T-helper 2 cell treated with Interferon-gamma antibody and Interleukin-4, amounts not matched to agents 100 ng/mL and 5 ng/mL, for 36 hours (primary cell): ENCODE measurements around the gene EIF6. TPM values are rescaled to one million over a fixed set of nuclear protein-coding genes. Genes with fewer than 3 reads are reported as not detected.

Experiments
- intact Hi-C: fragments of 100-400 bp; cut with micrococcal nuclease; formaldehyde crosslinking; loops from one replicate; pipeline ENCODE4 v1.15.1; 2023
- total RNA-seq: library from RNA; stranded (reverse); gene quantifications from 2 replicates; pipeline ENCODE4 v1.2.3, GENCODE V29; 2022

EIF6 gene
- total RNA-seq, 1 donor from 2014 or later = 112 TPM

DNA sequence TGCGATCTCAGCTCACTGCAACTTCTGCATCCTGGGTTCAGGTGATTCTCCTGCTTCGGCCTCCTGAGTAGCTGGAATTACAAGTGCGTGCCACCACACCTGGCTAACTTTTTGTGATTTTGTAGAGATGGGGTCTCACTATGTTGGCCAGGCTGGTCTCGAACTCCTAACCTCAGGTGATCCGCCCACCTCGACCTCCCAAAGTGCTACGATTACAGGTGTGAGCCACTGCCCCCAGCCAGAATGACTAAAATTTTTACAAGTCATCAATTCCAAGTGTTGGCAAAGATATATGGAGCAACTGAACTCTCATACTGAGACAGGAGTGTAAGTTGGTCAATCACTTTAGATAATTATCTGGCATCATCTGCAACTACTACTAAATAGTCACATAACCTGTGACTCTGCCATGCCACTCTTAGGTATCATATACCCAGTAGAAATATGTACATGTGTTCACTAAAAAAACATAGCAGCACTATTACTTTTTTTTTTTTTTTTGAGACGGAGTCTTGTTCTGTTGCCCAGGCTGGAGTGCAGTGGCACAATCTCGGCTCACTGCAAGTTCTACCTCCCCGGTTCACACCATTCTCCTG is 3.0 kb downstream of the EIF6 start:
- intact Hi-C loops = no loop called here

DNA sequence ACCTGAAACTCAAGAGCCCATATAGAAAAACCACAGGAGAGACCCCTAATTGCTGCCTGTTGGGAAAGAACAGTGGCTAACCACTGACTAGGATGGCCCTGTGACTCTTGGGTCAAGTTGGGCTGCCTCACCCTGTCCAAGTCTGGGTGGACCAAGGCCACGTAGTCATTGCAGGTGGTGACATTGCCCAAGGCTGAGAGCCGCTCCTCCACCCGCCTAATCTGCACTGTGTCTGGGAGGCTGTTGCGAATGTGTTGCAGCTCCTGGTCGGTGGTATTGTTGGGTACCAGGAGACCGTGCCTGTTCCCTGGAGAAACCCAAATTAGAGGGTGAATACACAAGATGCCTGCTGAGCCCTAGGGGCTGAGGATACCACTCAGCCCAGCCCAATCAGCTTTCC is 4.0 kb downstream of the EIF6 start:
- intact Hi-C loops = no loop called here

DNA sequence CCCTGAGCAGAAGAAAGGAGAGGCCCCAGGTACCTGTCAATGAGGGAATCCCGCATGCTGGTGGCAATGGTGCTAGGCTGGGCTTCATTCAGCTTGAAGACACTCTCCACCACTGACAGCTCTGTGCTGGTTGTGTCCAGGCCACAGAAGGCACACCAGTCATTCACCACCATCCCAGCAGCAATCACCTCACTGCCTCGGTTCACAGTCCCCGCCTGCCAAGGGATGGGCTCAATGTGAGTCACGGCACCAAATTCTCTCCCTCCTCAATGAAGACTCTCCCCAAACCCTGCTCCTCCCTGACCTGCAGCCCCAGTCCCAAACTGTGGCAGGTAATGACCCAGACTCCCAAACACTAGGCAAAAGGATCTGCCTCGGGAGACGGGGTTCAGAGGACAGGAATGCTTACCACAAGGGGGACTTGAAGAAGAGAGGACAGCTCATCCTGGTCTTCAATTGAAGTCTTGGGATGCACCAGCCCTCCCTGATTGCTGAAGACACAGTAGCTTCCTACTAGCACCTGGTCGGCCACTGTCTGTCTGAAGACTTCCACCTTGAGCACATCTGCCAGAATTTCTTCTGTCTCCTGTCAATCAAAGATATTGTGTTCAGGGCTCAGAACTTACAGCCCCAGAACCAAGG is 4.9 kb downstream of the EIF6 start:
- intact Hi-C loops = loop anchor here (5.0 kb wide), 2 partner anchors 133 to 187 kb away; partner anchors contain the start of genes TRPC4AP and UQCC1

DNA sequence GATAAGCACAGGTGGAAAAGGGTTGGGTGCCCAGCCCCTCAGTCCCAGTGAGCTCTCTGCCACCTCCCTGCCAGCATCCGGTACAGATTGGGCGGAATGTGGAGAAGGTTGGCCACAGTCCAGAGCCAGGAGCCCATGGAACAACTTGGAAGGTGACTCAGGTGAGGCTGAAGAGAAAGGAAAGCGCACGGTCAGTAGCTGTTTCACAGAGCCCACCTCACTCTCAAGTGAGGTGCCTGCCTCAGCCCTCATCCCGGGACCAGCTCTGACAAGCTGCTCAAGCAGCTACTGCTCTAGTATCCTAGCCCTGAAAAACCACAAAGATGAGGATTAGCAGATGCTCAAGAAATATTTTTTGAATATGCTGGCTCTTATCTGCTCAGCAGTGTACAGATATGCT is 5.5 kb downstream of the EIF6 start:
- intact Hi-C loops = loop anchor here (5.0 kb wide), 2 partner anchors 133 to 187 kb away; partner anchors contain the start of genes TRPC4AP and UQCC1

DNA sequence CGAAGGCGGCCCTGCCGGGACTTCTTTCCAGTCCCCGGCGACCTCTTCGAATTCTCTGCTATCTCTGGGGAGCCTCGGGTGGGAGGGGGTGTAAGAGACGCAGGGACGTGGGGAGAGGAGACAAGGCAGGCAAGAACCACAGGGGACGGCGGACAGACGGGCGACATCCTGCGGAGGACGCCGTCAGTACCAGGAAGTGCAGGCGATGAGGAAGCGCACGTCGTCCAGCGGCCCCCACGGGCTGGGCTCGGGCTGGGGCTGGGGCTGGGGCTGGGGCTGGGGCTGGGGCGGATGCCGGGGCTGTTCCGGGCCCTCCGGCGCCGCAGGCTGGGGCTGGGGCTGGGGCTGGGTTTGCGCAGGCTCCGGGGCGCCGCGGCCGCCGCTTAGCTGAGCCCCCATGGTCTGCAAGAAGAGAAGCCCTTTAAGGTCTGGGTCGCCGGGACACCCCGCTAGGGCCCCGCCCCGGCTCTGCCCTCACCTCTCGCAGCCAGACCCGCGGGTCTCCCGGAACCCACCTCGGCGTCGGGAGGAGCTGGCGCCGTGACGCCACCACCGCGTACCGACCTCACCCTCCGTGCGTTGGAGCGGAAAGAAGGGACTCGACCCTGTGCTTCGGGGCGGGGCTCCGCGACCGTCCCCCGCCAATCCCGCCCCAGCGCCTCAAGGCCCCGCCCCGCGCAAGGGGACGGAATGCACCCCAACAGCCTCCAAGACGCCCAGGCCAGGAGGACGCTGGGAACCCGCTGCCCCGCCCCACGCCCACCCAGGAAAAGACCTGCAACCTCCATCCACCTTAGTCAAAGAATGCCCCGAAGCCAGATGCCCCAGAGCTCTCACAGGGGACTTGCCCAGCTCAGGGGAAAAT is 6.8 kb downstream of the EIF6 start, which contains the start of gene MMP24OS:
TSS of gene MMP24OS (minus strand) at position 592 of the 865 bp plus-strand sequence. CDS start at position 399, 193 bp downstream.
- intact Hi-C loops = loop anchor here (2.0 to 5.0 kb wide), 3 partner anchors 131 to 185 kb away; partner anchors contain the start of genes EDEM2, TRPC4AP and UQCC1

DNA sequence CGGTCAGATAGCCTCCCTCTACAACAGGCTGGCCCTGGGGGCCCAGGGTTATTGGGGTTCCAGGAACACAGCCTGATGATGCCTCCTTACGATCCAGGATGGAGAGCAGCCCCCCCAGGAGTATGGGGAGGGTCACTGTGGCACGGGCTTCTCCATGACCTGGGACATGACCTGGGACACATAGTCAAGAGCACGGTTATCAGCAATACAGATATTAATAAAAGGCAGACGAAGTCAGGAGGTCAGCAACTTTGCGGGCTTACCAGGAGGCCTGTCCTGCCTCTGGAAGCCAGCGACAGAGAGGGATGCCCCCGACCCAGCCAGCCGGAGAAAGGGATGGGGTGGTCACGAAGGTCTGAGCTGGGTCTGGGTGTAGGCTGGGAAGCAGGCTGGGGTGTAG is 7.4 kb downstream of the EIF6 start:
- intact Hi-C loops = loop anchor here (2.0 to 5.0 kb wide), 3 partner anchors 130 to 185 kb away; partner anchors contain the start of genes EDEM2, TRPC4AP and UQCC1

DNA sequence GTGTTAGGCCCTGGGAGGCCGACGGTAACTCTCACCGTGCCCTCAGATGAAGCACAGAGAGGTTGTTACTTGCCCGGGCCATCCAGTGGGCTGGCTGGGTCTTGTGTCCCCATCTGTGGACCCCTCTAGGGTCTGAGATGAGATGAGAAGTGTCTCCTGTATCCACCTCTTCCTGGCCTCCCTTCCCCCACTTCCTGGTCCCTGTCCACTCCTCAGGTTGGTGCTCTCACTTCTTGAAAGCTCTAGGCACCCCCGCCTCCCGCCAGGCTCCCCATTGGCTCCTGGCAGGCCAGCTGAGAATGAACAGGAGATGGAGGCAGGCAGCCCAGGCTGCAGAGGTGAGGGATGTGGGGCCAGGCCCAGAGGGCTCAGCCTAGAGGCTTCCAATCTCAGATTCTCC is 8.2 kb downstream of the EIF6 start:
- intact Hi-C loops = loop anchor here (2.0 to 5.0 kb wide), 3 partner anchors 130 to 184 kb away; partner anchors contain the start of genes EDEM2, TRPC4AP and UQCC1

DNA sequence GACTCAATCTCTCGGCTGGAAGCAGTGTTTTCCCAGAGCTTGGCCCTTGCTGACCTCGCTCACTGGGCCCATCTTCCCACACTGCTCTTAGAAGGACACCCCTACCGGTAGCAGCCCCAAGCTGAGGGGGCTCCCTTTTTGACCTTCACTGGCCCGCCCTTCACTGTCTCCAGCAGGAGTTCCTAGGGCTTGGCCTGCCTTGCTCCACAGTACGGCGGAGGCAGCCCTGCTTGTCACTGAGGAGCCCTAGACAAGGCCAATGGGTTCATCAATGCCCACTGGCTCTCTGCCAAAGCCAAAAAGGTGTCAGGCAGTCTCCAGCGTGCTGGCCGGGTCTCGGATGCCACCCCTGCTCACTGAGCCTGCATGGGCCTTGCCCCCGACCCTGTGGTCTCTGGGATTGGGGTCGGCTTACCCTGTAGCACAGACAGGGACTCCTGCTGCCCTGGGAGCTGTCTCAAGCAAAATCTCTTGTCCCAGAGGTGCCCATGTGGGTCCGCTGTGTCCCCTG is 8.8 kb downstream of the EIF6 start:
- intact Hi-C loops = loop anchor here (2.0 to 5.0 kb wide), 3 partner anchors 129 to 183 kb away; partner anchors contain the start of genes EDEM2, TRPC4AP and UQCC1

DNA sequence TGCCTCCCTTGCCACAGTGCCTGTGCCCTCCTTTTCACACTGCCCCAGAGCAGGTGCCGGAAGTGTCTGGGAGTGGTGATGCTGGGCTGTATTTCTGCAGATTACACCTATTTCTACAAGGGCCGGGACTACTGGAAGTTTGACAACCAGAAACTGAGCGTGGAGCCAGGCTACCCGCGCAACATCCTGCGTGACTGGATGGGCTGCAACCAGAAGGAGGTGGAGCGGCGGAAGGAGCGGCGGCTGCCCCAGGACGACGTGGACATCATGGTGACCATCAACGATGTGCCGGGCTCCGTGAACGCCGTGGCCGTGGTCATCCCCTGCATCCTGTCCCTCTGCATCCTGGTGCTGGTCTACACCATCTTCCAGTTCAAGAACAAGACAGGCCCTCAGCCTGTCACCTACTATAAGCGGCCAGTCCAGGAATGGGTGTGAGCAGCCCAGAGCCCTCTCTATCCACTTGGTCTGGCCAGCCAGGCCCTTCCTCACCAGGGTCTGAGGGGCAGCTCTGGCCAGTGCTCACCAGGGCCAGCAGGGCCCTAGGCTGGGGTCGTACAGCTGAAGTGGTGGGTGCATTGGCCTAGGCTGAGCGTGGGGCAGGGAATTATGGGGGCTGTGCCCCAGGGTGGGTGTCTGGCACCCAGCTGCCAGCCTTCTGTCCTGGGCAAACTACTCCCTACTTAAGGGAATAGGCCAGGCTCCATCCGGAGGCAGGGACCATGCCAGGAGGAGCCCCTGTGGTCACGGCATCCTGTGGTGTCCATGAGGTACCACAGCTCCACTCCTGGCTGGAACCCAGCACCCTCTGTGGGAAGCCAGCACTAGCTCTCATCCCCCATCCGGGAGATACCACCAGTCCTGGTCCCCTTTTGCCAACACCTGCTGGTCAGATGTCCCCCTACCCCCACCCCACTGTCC is 10.1 kb downstream of the EIF6 start:
- intact Hi-C loops = loop anchor here (5.0 kb wide), 2 partner anchors 138 to 182 kb away; partner anchors contain the start of genes TRPC4AP and UQCC1

DNA sequence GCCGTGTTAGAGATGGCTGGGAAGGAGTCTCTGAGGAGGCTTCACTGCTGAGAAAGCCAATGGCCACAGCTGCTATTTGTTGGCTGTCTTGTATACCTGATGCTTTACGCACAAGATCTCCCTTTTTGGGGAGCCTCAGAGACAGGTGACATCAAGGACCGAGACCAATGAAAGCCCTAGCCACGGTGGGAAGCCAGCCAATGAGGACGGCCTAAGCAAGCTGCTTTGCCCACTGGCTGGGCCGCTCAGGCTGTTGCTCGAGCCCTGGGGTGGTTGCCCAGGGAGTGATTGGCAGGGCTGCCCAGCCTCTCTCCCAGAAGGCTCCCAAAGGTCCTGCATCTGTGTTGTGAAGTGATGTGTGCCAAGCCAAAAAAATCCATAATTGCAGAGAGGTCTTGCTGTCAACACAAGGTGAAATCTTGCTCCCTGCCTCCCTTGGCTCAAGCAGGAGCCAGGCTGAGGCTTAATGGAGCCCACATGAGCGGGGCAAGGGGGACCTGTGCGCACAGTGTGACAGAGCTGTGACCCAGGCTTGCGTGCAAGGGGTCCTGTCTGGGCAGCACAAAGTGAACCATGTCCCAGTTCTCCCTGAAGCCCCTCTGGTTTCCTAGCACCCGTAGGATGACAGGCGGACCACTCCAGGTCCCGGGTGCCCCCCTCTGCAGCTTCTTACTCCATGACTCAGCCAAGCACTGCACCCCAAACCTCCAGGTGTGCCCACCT is 11.0 kb downstream of the EIF6 start:
- intact Hi-C loops = no loop called here

DNA sequence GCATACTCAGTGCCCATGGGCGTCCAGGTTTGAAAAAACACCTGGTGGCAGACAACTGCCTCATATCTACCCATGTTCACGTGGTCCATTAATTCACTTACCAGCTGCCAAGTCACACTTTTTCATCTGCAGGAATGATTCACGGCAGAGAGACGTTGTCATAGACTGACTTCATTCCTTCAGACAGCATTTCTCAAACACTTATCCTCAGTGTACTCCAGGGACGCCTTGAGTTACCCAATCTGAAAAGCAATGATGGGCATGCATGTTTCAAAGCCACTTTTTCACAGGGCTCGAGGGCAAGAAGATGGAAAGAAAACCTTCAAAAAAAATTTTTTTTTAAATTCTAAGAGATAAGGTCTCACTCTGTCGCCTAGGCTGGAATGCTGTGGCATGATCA is 12.7 kb downstream of the EIF6 start:
- intact Hi-C loops = no loop called here

DNA sequence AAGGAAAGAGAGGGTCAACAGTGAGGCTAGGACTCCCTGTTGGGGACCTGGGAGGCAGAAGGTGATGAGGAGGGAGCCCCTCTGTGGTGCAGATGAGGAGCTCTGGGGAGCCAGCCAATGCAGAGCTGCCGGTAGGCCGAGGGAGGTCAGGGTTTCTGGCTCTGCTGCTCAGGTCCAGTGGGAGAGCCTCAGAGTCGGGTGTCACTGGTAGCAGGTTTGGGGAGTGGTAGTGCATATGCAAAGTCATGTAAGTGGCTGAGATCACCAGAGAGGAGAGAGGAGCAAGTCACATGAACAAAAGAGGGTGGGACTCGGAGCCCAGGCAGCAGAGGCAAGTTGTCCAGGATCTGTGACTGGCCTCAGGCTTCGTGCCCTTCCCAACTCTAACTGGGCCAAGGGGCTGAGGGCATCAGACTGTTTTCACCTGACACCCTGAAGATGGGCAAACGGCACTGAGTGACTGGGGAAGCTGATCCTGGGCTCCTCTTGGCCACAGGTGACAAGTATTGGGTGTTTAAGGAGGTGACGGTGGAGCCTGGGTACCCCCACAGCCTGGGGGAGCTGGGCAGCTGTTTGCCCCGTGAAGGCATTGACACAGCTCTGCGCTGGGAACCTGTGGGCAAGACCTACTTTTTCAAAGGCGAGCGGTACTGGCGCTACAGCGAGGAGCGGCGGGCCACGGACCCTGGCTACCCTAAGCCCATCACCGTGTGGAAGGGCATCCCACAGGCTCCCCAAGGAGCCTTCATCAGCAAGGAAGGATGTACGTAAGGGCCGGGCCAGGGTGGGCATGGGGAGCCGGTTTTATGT is 13.3 kb downstream of the EIF6 start:
- intact Hi-C loops = no loop called here

DNA sequence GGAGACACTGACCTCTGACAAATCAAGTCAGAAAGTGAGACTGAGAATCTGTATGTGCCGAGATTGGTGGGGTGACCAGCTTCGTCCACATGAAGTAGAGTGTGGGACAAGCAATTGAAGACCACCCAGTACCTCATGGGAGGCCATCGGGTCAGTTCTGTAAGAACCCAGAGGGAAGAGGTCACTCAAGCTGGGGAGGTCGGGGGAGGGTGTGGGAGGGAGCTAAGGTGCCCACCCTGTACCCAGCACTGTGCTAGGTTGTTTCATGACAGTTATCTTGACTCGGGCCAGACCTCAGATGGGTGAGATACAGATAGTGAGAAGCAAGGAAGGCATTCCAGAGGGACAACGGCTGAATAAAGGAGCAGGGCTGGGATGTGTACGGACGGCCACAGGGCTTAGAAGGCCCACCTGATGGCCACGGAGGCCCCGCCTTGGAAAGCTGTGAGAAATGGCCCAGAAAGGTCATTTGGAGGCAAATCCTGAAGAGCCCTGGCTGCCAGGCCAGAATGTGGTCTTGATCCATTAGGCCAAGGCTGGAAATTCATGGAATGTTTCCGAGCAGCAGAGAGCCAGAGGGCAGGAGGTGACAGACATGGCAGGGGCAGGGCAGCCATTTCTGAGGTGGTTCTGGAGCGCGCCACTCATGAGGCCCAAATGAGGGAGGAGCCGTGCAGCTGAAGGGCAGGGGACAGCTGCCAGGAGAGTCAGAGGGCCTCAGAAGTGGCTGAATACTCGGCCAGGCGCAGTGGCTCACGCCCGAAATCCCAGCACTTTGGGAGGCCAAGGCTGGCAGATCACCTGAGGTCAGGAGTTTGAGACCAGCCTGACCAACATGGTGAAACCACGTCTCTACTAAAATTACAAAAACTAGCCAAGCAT is 14.3 kb downstream of the EIF6 start:
- intact Hi-C loops = no loop called here

DNA sequence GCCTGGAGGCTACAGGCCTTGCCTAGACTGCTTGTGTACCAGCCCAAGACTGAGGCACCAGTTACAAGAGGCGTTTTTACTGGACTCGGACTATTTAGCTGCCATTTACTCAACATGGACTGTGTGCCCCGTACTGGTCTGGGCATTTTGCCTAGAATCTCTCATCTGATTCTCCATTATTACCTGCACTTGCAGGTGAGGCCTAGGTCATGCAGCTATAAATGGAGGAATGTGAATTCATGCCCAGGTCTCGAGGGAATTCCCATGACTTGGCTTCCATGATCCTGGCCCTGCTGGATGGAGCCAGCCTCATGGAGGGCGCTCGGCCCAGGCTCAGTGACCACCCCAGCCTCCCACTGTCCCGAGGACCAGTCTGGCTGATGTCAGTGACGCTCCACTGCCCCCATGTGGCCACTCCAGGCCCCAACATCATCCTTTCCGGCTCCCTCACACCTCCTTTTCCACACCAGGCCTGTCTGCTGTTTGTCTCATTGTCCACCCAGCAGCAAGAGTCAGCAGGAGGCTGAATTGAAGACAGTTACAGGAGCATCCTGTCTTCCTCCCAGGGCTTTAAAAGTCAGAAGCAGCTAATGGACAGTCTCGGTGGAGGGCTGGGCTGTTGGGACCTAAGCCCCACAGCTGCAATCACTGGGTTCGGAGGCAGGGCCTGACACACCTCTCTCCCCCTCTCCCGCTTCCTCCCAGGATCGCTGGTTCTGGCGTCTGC is 15.4 kb downstream of the EIF6 start:
- intact Hi-C loops = no loop called here

DNA sequence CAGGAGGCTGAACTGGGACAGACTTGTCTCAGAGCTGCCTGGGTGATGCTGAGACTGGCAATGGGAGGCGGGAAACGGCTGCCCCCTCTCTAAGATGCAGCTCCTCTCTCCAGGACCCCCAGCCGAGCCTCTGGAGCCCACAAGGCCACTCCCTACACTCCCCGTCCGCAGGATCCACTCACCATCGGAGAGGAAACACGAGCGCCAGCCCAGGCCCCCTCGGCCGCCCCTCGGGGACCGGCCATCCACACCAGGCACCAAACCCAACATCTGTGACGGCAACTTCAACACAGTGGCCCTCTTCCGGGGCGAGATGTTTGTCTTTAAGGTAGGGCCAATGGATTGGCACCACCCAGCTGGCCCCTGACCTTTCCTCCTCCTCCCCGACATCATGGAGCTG is 17.5 kb downstream of the EIF6 start:
- intact Hi-C loops = no loop called here

DNA sequence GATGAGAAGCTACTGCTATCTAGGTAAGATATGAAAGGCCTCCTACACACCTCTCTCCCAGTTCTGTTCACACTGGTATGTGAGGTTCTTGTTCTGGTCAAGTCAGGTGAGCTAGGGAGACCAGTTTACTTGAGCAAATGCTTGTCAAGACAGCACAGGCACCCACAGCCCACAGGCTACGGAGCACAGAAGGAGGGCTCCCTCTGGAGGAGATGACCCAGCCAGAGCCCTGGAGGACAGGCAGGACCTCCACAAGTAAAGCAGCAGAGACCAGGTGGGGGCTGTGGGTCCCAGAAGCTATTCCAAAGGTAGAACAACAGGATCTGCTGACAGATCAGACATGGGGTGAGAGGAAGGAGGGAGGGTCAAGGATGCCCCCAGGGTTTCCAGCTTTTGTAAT is 19.8 kb downstream of the EIF6 start:
- intact Hi-C loops = no loop called here
